HepG2 (cell line): ENCODE measurements around the gene NKD1.

Experiments used
- MYNN ChIP-seq: sonication (generic); formaldehyde crosslinking; IDR thresholded peaks from 2 replicates; pipeline ENCODE4 v1.4.0; 2020; ENCODE audit warnings: mild to moderate bottlenecking, low read depth, missing genetic modification reagents
- NRL ChIP-seq: sonication (generic); formaldehyde crosslinking; IDR thresholded peaks from 2 replicates; pipeline ENCODE4 v1.5.0; 2020; ENCODE audit warnings: missing genetic modification reagents, mild to moderate bottlenecking, moderate library complexity, borderline replicate concordance
- TAF1 ChIP-seq: sonication (generic); formaldehyde crosslinking; IDR thresholded peaks from 2 replicates; pipeline ENCODE4 v1.4.0; 2020; ENCODE audit warnings: missing genetic modification reagents
- TARDBP ChIP-seq: sonication (generic); formaldehyde crosslinking; IDR thresholded peaks from 2 replicates; pipeline ENCODE4 v1.8.0; 2022; ENCODE audit warnings: mild to moderate bottlenecking, missing genetic modification reagents
- YEATS4 ChIP-seq: sonication (generic); formaldehyde crosslinking; IDR thresholded peaks from 2 replicates; pipeline ENCODE4 v1.4.0; 2020; ENCODE audit warnings: missing genetic modification reagents, borderline replicate concordance
- ZNF274 ChIP-seq: sonication (generic); formaldehyde crosslinking; IDR thresholded peaks from 2 replicates; pipeline ENCODE4 v1.5.1; 2020; ENCODE audit warnings: mild to moderate bottlenecking, missing genetic modification reagents
- ZNF331 ChIP-seq: sonication (generic); formaldehyde crosslinking; IDR thresholded peaks from 2 replicates; pipeline ENCODE4 v1.4.0; 2020; ENCODE audit warnings: missing genetic modification reagents
- TF ChIP-seq, protein P1 (sequence below): IDR thresholded peaks from 2 replicates; pipeline ENCODE4 v1.6.1; 2016; ENCODE audit warnings: low read depth, borderline replicate concordance
- TF ChIP-seq, protein P2 (sequence below), 2 experiments: IDR thresholded peaks; 2 replicates each; pipeline ENCODE4 v1.6.1; 2011 to 2012; ENCODE audit warnings: low read length in 2 of 2, borderline replicate concordance in 1 of 2, low read depth in 1 of 2, mild to moderate bottlenecking in 1 of 2, moderate library complexity in 1 of 2
- TF ChIP-seq, protein P3 (sequence below): sonication (generic); formaldehyde crosslinking; IDR thresholded peaks from 2 replicates; pipeline ENCODE4 v1.4.0; 2020; ENCODE audit warnings: mild to moderate bottlenecking, missing genetic modification reagents
- TF ChIP-seq, protein P4 (sequence below): sonication (generic); formaldehyde crosslinking; IDR thresholded peaks from 2 replicates; pipeline ENCODE4 v1.8.0; 2022; ENCODE audit warnings: mild to moderate bottlenecking, missing genetic modification reagents; ENCODE audit not compliant: insufficient replicate concordance

DNA sequence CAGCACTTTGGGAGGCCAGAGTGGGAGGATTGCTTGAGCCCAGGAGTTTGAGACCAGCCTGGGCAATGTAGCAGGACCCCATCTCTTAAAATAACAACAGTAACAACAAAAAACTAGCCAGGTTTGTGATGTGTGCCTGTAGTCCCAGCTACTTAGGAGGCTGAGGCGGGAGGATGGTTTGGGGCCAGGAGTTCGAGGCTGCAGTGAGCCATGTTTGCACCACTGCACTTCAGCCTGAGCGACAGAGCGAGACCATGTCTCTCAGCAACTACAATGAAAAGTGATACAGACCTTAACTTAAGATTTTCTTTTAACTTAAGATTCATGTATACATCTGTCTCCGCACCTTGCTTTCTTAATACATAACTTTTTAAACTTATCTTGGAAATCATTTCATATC lies 17.2 kb downstream of the NKD1 start:
- TF ChIP-seq NRL (CRISPR knock-in tag) (no peak), ZNF274 (CRISPR knock-in tag) (no peak), TARDBP (no peak), MYNN (CRISPR knock-in tag) (no peak), YEATS4 (no peak), ZNF331 (CRISPR knock-in tag) (no peak), TAF1 (no peak)
- TF ChIP-seq, protein P1, sequence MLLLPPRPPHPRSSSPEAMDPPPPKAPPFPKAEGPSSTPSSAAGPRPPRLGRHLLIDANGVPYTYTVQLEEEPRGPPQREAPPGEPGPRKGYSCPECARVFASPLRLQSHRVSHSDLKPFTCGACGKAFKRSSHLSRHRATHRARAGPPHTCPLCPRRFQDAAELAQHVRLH (CRISPR knock-in tag) = no peak
- TF ChIP-seq, protein P2, sequence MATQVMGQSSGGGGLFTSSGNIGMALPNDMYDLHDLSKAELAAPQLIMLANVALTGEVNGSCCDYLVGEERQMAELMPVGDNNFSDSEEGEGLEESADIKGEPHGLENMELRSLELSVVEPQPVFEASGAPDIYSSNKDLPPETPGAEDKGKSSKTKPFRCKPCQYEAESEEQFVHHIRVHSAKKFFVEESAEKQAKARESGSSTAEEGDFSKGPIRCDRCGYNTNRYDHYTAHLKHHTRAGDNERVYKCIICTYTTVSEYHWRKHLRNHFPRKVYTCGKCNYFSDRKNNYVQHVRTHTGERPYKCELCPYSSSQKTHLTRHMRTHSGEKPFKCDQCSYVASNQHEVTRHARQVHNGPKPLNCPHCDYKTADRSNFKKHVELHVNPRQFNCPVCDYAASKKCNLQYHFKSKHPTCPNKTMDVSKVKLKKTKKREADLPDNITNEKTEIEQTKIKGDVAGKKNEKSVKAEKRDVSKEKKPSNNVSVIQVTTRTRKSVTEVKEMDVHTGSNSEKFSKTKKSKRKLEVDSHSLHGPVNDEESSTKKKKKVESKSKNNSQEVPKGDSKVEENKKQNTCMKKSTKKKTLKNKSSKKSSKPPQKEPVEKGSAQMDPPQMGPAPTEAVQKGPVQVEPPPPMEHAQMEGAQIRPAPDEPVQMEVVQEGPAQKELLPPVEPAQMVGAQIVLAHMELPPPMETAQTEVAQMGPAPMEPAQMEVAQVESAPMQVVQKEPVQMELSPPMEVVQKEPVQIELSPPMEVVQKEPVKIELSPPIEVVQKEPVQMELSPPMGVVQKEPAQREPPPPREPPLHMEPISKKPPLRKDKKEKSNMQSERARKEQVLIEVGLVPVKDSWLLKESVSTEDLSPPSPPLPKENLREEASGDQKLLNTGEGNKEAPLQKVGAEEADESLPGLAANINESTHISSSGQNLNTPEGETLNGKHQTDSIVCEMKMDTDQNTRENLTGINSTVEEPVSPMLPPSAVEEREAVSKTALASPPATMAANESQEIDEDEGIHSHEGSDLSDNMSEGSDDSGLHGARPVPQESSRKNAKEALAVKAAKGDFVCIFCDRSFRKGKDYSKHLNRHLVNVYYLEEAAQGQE (IDR thresholded peaks at IDR 0.05; ENCODE audit: borderline replicate concordance in 1 of 2, low read depth in 1 of 2, low read length in 2 of 2) = no peak
- TF ChIP-seq, protein P3, sequence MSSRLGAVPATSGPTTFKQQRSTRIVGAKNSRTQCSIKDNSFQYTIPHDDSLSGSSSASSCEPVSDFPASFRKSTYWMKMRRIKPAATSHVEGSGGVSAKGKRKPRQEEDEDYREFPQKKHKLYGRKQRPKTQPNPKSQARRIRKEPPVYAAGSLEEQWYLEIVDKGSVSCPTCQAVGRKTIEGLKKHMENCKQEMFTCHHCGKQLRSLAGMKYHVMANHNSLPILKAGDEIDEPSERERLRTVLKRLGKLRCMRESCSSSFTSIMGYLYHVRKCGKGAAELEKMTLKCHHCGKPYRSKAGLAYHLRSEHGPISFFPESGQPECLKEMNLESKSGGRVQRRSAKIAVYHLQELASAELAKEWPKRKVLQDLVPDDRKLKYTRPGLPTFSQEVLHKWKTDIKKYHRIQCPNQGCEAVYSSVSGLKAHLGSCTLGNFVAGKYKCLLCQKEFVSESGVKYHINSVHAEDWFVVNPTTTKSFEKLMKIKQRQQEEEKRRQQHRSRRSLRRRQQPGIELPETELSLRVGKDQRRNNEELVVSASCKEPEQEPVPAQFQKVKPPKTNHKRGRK = no peak
- TF ChIP-seq, protein P4, sequence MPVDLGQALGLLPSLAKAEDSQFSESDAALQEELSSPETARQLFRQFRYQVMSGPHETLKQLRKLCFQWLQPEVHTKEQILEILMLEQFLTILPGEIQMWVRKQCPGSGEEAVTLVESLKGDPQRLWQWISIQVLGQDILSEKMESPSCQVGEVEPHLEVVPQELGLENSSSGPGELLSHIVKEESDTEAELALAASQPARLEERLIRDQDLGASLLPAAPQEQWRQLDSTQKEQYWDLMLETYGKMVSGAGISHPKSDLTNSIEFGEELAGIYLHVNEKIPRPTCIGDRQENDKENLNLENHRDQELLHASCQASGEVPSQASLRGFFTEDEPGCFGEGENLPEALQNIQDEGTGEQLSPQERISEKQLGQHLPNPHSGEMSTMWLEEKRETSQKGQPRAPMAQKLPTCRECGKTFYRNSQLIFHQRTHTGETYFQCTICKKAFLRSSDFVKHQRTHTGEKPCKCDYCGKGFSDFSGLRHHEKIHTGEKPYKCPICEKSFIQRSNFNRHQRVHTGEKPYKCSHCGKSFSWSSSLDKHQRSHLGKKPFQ (CRISPR knock-in tag) = no peak
